A549 (cell line): ENCODE data around the gene LIMCH1. TPM values are rescaled to one million over a fixed set of nuclear protein-coding genes. Genes with fewer than 3 reads are reported as not detected.

Experiments
- ATAC-seq, 2 experiments: fragments of 200-7000 bp in 1 of 2; fragments of >200 bp in 1 of 2; cut with Nextera tagmentation in 1 of 2; cut with Tn5 transposase in 1 of 2; 3 replicates each; pipeline versions ENCODE4 v1.8.0 to v1.9.1; 2018 to 2020; ENCODE audit warnings: mild to moderate bottlenecking in 1 of 2, moderate library complexity in 1 of 2
- CTCF ChIA-PET: fragments of 300-600 bp; sonication (Branson Sonifier 250); formaldehyde crosslinking; extraction: SDS; loops from one replicate; lab custom pipeline; 2021; ENCODE audit warnings: antibody characterized with exemption, inconsistent platforms; lab: Yijun Ruan, JAX
- POLR2A ChIA-PET: fragments of 350-600 bp; formaldehyde crosslinking; extraction: SDS; loops from one replicate; lab custom pipeline; 2021; ENCODE audit warnings: antibody characterized with exemption, inconsistent platforms; lab: Yijun Ruan, JAX
- DNase-seq, 2 experiments: peaks; one replicate each; pipeline versions ENCODE4 v3.0.0 to v3.0.0-alpha.2; 2011 to 2016; ENCODE audit warnings: low read depth in 1 of 2, low spot score in 1 of 2
- FAIRE-seq: peaks from 2 replicates; lab custom pipeline; 2011; peaks lifted over from hg19 to GRCh38; lab: Jason Lieb, UNC
- H3K27ac ChIP-seq, 2 experiments: fragments of >200 bp; sonication (Bioruptor Twin); formaldehyde crosslinking; 3 replicates each; pipeline ENCODE4 v1.5.1; 2016 to 2017
- H3K4me1 ChIP-seq: fragments of >200 bp; sonication (Bioruptor Twin); formaldehyde crosslinking; 3 replicates; pipeline ENCODE4 v1.6.1; 2016
- H3K4me2 ChIP-seq: fragments of >200 bp; sonication (Bioruptor Twin); formaldehyde crosslinking; 3 replicates; pipeline ENCODE4 v1.6.1; 2016
- H3K4me3 ChIP-seq: fragments of >200 bp; sonication (Bioruptor Twin); formaldehyde crosslinking; 3 replicates; pipeline ENCODE4 v1.5.1; 2016
- H3K9me3 ChIP-seq: fragments of >200 bp; sonication (Bioruptor Twin); formaldehyde crosslinking; 3 replicates; pipeline ENCODE4 v1.6.1; 2016
- CBX8 ChIP-seq: fragments of 200-600 bp; sonication (generic); IDR thresholded peaks from 2 replicates; pipeline ENCODE4 v1.6.1; 2016
- CEBPB ChIP-seq, 2 experiments: fragments of >200 bp in 1 of 2; sonication (Bioruptor Twin) in 1 of 2; formaldehyde crosslinking in 1 of 2; IDR thresholded peaks; 2 replicates each; pipeline ENCODE4 v1.6.1; 2012 to 2016
- CHD4 ChIP-seq: fragments of 200-600 bp; sonication (generic); IDR thresholded peaks from 2 replicates; pipeline ENCODE4 v1.6.1; 2016; ENCODE audit warnings: antibody characterized with exemption, mild to moderate bottlenecking, borderline replicate concordance
- ELK1 ChIP-seq: fragments of 150-350 bp; IDR thresholded peaks from 2 replicates; pipeline ENCODE4 v1.6.1; 2014; ENCODE audit warnings: low read depth, mild to moderate bottlenecking, low read length
- EP300 ChIP-seq, 2 experiments: fragments of >200 bp; sonication (Bioruptor Twin); formaldehyde crosslinking; IDR thresholded peaks; 2 replicates in 1 of 2; 3 replicates in 1 of 2; pipeline ENCODE4 v1.6.1; 2016 to 2017
- FOXS1 ChIP-seq: fragments of 250-450 bp; sonication (Bioruptor Pico); IDR thresholded peaks from 2 replicates; pipeline ENCODE4 v1.5.0; 2020; ENCODE audit warnings: mild to moderate bottlenecking, moderate library complexity
- GATA3 ChIP-seq: IDR thresholded peaks from 2 replicates; pipeline ENCODE4 v1.6.1; 2012; ENCODE audit warnings: borderline replicate concordance
- HOXA7 ChIP-seq: fragments of 250-450 bp; sonication (Bioruptor Pico); IDR thresholded peaks from 2 replicates; pipeline ENCODE4 v1.5.0; 2020; ENCODE audit warnings: mild to moderate bottlenecking, moderate library complexity
- JUN ChIP-seq, 2 experiments: fragments of >200 bp; sonication (Bioruptor Twin); formaldehyde crosslinking; IDR thresholded peaks; 2 replicates in 1 of 2; 3 replicates in 1 of 2; pipeline ENCODE4 v1.6.1; 2016 to 2017
- JUNB ChIP-seq: fragments of >200 bp; sonication (Bioruptor Twin); formaldehyde crosslinking; IDR thresholded peaks from 2 replicates; pipeline ENCODE4 v1.6.1; 2016
- MAX ChIP-seq: IDR thresholded peaks from 2 replicates; pipeline ENCODE4 v1.6.1; 2012
- MAZ ChIP-seq: fragments of 150-350 bp; IDR thresholded peaks from 2 replicates; pipeline ENCODE4 v1.6.1; 2014; ENCODE audit warnings: antibody characterized with exemption, low read depth, low read length, borderline replicate concordance
- MYC ChIP-seq: IDR thresholded peaks from 2 replicates; pipeline ENCODE4 v1.6.1; 2012; ENCODE audit warnings: mild to moderate bottlenecking, inconsistent platforms, low read length, improper control_type of control experiment, borderline replicate concordance
- PHF8 ChIP-seq: fragments of 200-600 bp; sonication (generic); IDR thresholded peaks from 2 replicates; pipeline ENCODE4 v1.6.1; 2016; ENCODE audit warnings: low read depth, mild to moderate bottlenecking, antibody characterized with exemption, moderate library complexity, borderline replicate concordance
- RARB ChIP-seq: fragments of 250-450 bp; sonication (Bioruptor Pico); IDR thresholded peaks from 2 replicates; pipeline ENCODE4 v1.8.0; 2021; ENCODE audit warnings: mild to moderate bottlenecking, moderate library complexity
- SREBF2 ChIP-seq: fragments of 450-650 bp; IDR thresholded peaks from 2 replicates; pipeline ENCODE4 v1.6.1; 2014; ENCODE audit warnings: mild to moderate bottlenecking, moderate library complexity
- ZC3H11A ChIP-seq: fragments of 450-650 bp; IDR thresholded peaks from 2 replicates; pipeline ENCODE4 v1.6.1; 2014; ENCODE audit warnings: antibody characterized with exemption, mild to moderate bottlenecking
- WGBS: methylation state at CpG from one replicate; pipeline ENCODE4 v1.1.6; 2017; ENCODE audit errors: missing lambda C conversion rate; 5-methylcytosine and 5-hydroxymethylcytosine counted together
- polyA plus RNA-seq, 4 experiments: library from polyadenylated mRNA; depleted of rRNA in 3 of 4; stranded (reverse); fragments of >200 nt; fragmentation: RNase III in 1 of 4; extraction: RNeasy Plus Mini Kit Qiagen cat#74134 plus additional on column Dnase treatment in 1 of 4; gene quantifications; 2 replicates in 3 of 4; 3 replicates in 1 of 4; pipeline ENCODE4 v1.2.3, GENCODE V29; 2011 to 2017
- TF ChIP-seq, protein P1 (sequence below): fragments of >200 bp; sonication (Bioruptor Twin); formaldehyde crosslinking; IDR thresholded peaks from 2 replicates; pipeline ENCODE4 v1.6.1; 2016
- TF ChIP-seq, protein P2 (sequence below): fragments of >200 bp; sonication (Bioruptor Twin); formaldehyde crosslinking; IDR thresholded peaks from 3 replicates; pipeline ENCODE4 v1.6.1; 2016

LIMCH1 gene
- polyA plus RNA-seq, 2 of the 4 experiments (the other 2 are of a cell fraction): 52.9 to 88.9 TPM

- 76% methylated on average over 4 of the region's 4 CpGs for WGBS
- H3K4me3 ChIP-seq: no peak overlapping the region
- H3K9me3 ChIP-seq: no peaks in the 10 kb centered on the region
- H3K4me2 ChIP-seq: no peak overlapping the region; the same call in 2 of the 3 replicates
- FAIRE-seq (no peak), DNase-seq (no peak), ATAC-seq (no peak)
- H3K4me1 ChIP-seq: peaks cover 20% of the 10 kb centered on the region
- TF ChIP-seq SREBF2: no peak
- TF ChIP-seq ZC3H11A: no peak
- no peak for TF ChIP-seq ELK1
- no peak for TF ChIP-seq PHF8
- TF ChIP-seq CBX8: no peak
- no peak for TF ChIP-seq MYC
- peak overlapping the region; percentile 26 to 53; a peak in 4 of 6 replicates for H3K27ac ChIP-seq
- ChIA-PET CTCF (no interaction called here), POLR2A (no interaction called here)
These were observed 39.8 kb upstream of the LIMCH1 start for GRCh38 chr4:41498177-41498576.

GRCh38 chr4:41504167-41504818 is 33.7 kb upstream of the LIMCH1 start:
- TF ChIP-seq HOXA7 (CRISPR knock-in tag) (no peak), SREBF2 (no peak), FOXS1 (no peak), ZC3H11A (no peak), JUNB (no peak), ELK1 (no peak), CEBPB (IDR thresholded peaks at IDR 0.05) (no peak), GATA3 (0 out of 2 replicates have a peak, but pooled peaks have one; percentile 13), JUN (IDR thresholded peaks at IDR 0.05) (no peak), RARB (CRISPR knock-in tag) (no peak), CHD4 (no peak), EP300 (IDR thresholded peaks at IDR 0.05) (peak in 1 of 2 experiments; percentile 51; a peak in 2 of 5 replicates), MAZ (no peak)
- TF ChIP-seq, protein P1, sequence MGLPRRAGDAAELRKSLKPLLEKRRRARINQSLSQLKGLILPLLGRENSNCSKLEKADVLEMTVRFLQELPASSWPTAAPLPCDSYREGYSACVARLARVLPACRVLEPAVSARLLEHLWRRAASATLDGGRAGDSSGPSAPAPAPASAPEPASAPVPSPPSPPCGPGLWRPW: no peak
- 55% methylated on average over 2 of the region's 2 CpGs for WGBS
- no peak overlapping the region for H3K4me3 ChIP-seq
- H3K27ac ChIP-seq: peak overlapping the region; percentile 80 to 93
- ATAC-seq: no peak
- no peak for FAIRE-seq
- H3K4me2 ChIP-seq: peak overlapping the region; percentile 49
- no peaks in the 10 kb centered on the region for H3K9me3 ChIP-seq
- ChIA-PET POLR2A (no interaction called here), CTCF (interaction anchor here (0.7 to 0.8 kb wide), 2 partner anchors 22 to 42 kb away, joined by 3 read pairs; no protein-coding TSS in a partner anchor)
- peak in 1 of 2 experiments; percentile 16 for DNase-seq
- H3K4me1 ChIP-seq: peaks cover 62% of the 10 kb centered on the region

DNA sequence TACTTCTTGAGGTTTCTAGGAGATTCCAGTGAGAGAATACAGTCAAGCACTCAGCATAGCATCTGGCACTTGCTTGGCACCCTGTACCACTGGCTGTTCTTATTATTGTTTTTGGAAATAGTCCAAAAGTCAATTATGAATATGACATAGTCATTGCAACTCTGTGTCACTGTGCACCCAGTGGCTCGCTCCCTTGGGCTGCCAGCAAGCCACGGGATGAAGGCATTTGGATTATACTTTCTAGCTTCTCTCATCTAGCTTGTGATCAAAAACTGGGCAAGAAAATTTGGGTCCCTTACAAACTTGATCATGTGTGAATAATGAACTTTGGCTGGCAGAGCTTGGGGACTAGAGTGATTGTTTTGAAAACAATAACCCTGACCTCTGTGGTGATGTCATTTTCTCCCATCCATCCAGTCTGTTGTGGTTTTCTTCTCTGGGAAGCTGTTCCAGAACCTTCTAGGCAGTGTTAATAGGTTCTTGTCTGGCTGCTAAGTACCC is 32.7 kb upstream of the LIMCH1 start:
- H3K27ac ChIP-seq: peak overlapping the region; percentile 80 to 93
- H3K9me3 ChIP-seq: no peaks in the 10 kb centered on the region
- peak overlapping the region; percentile 49 for H3K4me2 ChIP-seq
- peaks cover 66% of the 10 kb centered on the region for H3K4me1 ChIP-seq
- ATAC-seq: peak; percentile 32 to 39; a peak in 3 of 6 replicates
- H3K4me3 ChIP-seq: no peak overlapping the region
- FAIRE-seq: no peak
- peak in 1 of 2 experiments; percentile 23 for DNase-seq
- TF ChIP-seq MAX: no peak; the same call in 1 of the 2 replicates
- peak; percentile 51; the same call in 1 of the 2 replicates for TF ChIP-seq FOXS1
- TF ChIP-seq JUN (IDR thresholded peaks at IDR 0.05): peak in 1 of 2 experiments; percentile 4; a peak in 1 of 5 replicates
- TF ChIP-seq, protein P2, sequence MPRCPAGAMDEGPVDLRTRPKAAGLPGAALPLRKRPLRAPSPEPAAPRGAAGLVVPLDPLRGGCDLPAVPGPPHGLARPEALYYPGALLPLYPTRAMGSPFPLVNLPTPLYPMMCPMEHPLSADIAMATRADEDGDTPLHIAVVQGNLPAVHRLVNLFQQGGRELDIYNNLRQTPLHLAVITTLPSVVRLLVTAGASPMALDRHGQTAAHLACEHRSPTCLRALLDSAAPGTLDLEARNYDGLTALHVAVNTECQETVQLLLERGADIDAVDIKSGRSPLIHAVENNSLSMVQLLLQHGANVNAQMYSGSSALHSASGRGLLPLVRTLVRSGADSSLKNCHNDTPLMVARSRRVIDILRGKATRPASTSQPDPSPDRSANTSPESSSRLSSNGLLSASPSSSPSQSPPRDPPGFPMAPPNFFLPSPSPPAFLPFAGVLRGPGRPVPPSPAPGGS: no peak
- ChIA-PET POLR2A (no interaction called here), CTCF (interaction anchor here (0.6 to 1.2 kb wide), 2 partner anchors 162 to 224 kb away, joined by 3 to 5 read pairs; no protein-coding TSS in a partner anchor)
- WGBS: 25% methylated on average over 2 of the region's 2 CpGs
